Neural crest cell (in vitro differentiated cells): ENCODE data around the gene SNIP1. TPM values are rescaled to one million over a fixed set of nuclear protein-coding genes. Genes with fewer than 3 reads are reported as not detected.
A peak's percentile ranks its signal among the peaks of the same experiment; 100 is the strongest.
"Not testable (repeated sequence)": the region's sequence is repeated elsewhere in the genome, so short reads cannot be mapped to it uniquely, and the experiment has no call there.

Experiments
- DNase-seq: peaks from one replicate; pipeline ENCODE4 v3.0.0; 2021; ENCODE audit warnings: low read depth, mixed read lengths, low spot score
- H3K27ac Mint-ChIP-seq: one replicate; pipeline ENCODE4 v1.8.0; 2021; ENCODE audit warnings: mild to moderate bottlenecking, mixed read lengths; ENCODE audit not compliant: unreplicated experiment
- H3K27me3 Mint-ChIP-seq: 2 replicates; pipeline ENCODE4 v1.8.0; 2021; ENCODE audit warnings: low read depth, mild to moderate bottlenecking, mixed read lengths
- H3K36me3 Mint-ChIP-seq: 2 replicates; pipeline ENCODE4 v1.8.0; 2021; ENCODE audit warnings: low read depth, mild to moderate bottlenecking, mixed read lengths
- H3K4me1 Mint-ChIP-seq: 2 replicates; pipeline ENCODE4 v1.8.0; 2021; ENCODE audit warnings: mixed read lengths
- H3K4me3 Mint-ChIP-seq: one replicate; pipeline ENCODE4 v1.8.0; 2021; ENCODE audit warnings: mild to moderate bottlenecking, mixed read lengths
- H3K9me3 Mint-ChIP-seq: 2 replicates; pipeline ENCODE4 v1.8.0; 2021; ENCODE audit warnings: mixed read lengths
- CTCF ChIP-seq: fragments of 200-600 bp; sonication (generic); conservative IDR thresholded peaks from 2 replicates; pipeline ENCODE4 v1.5.0; 2021; ENCODE audit warnings: antibody characterized with exemption, mild to moderate bottlenecking
- total RNA-seq: library from RNA; stranded (reverse); gene quantifications from 2 replicates; pipeline ENCODE4 v1.2.1, GENCODE V29; 2021

The SNIP1 gene
- total RNA-seq, 1 donor from 2014 or later: 23.0 TPM

GRCh38 chr1:37596182-37596667 lies 42.1 kb upstream of the SNIP1 start:
- H3K27me3 Mint-ChIP-seq: peaks cover 49% of the 10 kb centered on the region
- no peaks in the 10 kb centered on the region for H3K9me3 Mint-ChIP-seq
- peaks cover 2% of the 10 kb centered on the region for H3K36me3 Mint-ChIP-seq
- TF ChIP-seq CTCF: no peak
- peak overlapping the region; percentile 15 for H3K27ac Mint-ChIP-seq
- peaks cover 29% of the 10 kb centered on the region for H3K4me1 Mint-ChIP-seq
- peak overlapping the region; percentile 100 for H3K4me3 Mint-ChIP-seq
- no peak for DNase-seq

- Mint-ChIP-seq H3K4me3 (peak within 1 kb of the TSS; percentile 100), H3K36me3 (peaks cover 6% of the 10 kb centered on the region), H3K27ac (peak within 1 kb of the TSS; percentile 99), H3K9me3 (no peaks in the 10 kb centered on the region), H3K4me1 (peaks cover 29% of the 10 kb centered on the region), H3K27me3 (peaks cover 44% of the 10 kb centered on the region)
- DNase-seq: peak; percentile 97
- no peak for TF ChIP-seq CTCF
Measured at GRCh38 chr1:37595440-37596181, 41.5 kb upstream of the SNIP1 start, which contains the start of gene GNL2. Gene GNL2 (minus strand): TSS chr1:37595937. CDS start chr1:37595822, 115 bp downstream.

GRCh38 chr1:37593726-37594125 lies 39.6 kb upstream of the SNIP1 start:
- peaks cover 6% of the 10 kb centered on the region for H3K36me3 Mint-ChIP-seq
- H3K27ac Mint-ChIP-seq: no peak overlapping the region
- H3K4me1 Mint-ChIP-seq: peaks cover 29% of the 10 kb centered on the region
- H3K9me3 Mint-ChIP-seq: no peaks in the 10 kb centered on the region
- no peak for DNase-seq
- peaks cover 28% of the 10 kb centered on the region for H3K27me3 Mint-ChIP-seq
- peak overlapping the region; percentile 83 for H3K4me3 Mint-ChIP-seq
- no peak for TF ChIP-seq CTCF

DNA sequence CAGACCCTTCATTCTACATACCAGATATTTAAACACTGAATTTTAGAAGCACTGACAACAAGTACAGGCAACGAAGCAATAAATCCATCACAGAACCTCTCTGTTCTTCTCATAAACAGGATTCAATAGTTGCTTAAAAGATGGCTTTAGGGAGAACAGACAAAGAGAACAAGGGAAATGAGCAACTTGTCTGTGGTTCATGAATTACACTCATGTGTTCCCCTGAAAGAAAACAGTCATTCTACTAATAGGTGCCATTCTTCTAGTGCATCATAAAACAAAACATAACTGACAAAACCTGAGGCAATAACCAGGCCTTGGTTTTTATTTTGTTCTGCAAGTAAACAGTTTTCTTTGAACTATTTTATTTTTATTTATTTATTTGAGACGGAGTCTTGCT lies 34.8 kb upstream of the SNIP1 start:
- H3K4me1 Mint-ChIP-seq: peaks cover 5% of the 10 kb centered on the region

GRCh38 chr1:37584544-37584943 lies 30.5 kb upstream of the SNIP1 start:
- H3K4me3 Mint-ChIP-seq, H3K27me3 Mint-ChIP-seq, DNase-seq, H3K4me1 Mint-ChIP-seq, H3K27ac Mint-ChIP-seq, H3K36me3 Mint-ChIP-seq, H3K9me3 Mint-ChIP-seq: not testable (repeated sequence)

More for the DNA sequence above, 34.8 kb upstream of the SNIP1 start:
- no peak overlapping the region for H3K27ac Mint-ChIP-seq
- peaks cover 8% of the 10 kb centered on the region for H3K36me3 Mint-ChIP-seq
- no peak for TF ChIP-seq CTCF
- H3K27me3 Mint-ChIP-seq: no peaks in the 10 kb centered on the region
- DNase-seq: no peak
- no peaks in the 10 kb centered on the region for H3K9me3 Mint-ChIP-seq
- H3K4me3 Mint-ChIP-seq: no peak overlapping the region

DNA sequence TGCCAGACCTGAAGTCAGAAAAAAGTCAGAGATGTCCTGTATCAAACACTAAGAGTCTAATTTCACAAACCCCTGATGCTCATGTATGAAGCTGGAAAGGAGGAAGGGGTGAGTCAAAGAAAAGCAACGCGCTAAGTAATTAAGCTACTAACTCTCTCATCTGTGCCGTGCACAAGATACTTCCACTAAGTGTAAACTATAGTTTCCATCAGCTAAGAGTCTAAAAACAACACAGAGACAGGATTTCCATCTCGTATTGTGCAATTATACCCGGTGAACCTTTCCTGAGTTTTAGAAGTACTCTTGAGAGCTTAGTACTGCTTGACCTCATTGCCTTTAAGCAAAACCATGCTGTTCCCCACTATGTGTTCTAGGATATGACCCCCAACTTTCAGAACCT lies 21.6 kb upstream of the SNIP1 start:
- Mint-ChIP-seq H3K4me3 (no peak overlapping the region), H3K27ac (no peak overlapping the region), H3K27me3 (no peaks in the 10 kb centered on the region), H3K9me3 (no peaks in the 10 kb centered on the region), H3K4me1 (no peaks in the 10 kb centered on the region), H3K36me3 (peaks cover 15% of the 10 kb centered on the region)
- no peak for TF ChIP-seq CTCF
- DNase-seq: no peak
